GM21786 (cell line): Measurements from ENCODE around the gene C1orf198.

Source experiments
- ATAC-seq: cut with Tn5 transposase; IDR thresholded peaks from one replicate; pipeline ENCODE4 v1.9.1; 2021; ENCODE audit not compliant: unreplicated experiment

Gene C1orf198

GRCh38 chr1:230788561-230789275 is 79.6 kb downstream of the C1orf198 start:
- ATAC-seq, result no peak

- no peak for ATAC-seq
Measured at GRCh38 chr1:230787471-230787870, 80.8 kb downstream of the C1orf198 start.
